HepG2 (cell line): ENCODE data around the gene OR5K2. TPM values are rescaled to one million over a fixed set of nuclear protein-coding genes. Genes with fewer than 3 reads are reported as not detected.
A peak's percentile ranks its signal among the peaks of the same experiment; 100 is the strongest.

Experiments
- AHR ChIP-seq: IDR thresholded peaks from 2 replicates; pipeline ENCODE4 v1.6.1; 2018; ENCODE audit warnings: missing genetic modification reagents, missing compliant biosample characterization
- CCDC6 ChIP-seq: sonication (generic); formaldehyde crosslinking; IDR thresholded peaks from 2 replicates; pipeline ENCODE4 v1.8.1; 2022; ENCODE audit warnings: mild to moderate bottlenecking, missing genetic modification reagents, moderate library complexity
- CEBPG ChIP-seq: IDR thresholded peaks from 2 replicates; pipeline ENCODE4 v1.6.1; 2016
- CHD2 ChIP-seq: IDR thresholded peaks from 2 replicates; pipeline ENCODE4 v1.6.1; 2011; ENCODE audit warnings: low read depth, low read length, improper control_type of control experiment
- FOXO4 ChIP-seq: sonication (generic); formaldehyde crosslinking; conservative IDR thresholded peaks from 2 replicates; pipeline ENCODE4 v1.8.1; 2023; ENCODE audit warnings: missing genetic modification reagents
- HCFC1 ChIP-seq: fragments of 150-350 bp; IDR thresholded peaks from 2 replicates; pipeline ENCODE4 v1.6.1; 2014; ENCODE audit warnings: low read depth, low read length
- KAT7 ChIP-seq: IDR thresholded peaks from 2 replicates; pipeline ENCODE4 v1.6.1; 2018; ENCODE audit warnings: borderline replicate concordance, missing compliant biosample characterization
- KMT2B ChIP-seq: IDR thresholded peaks from 2 replicates; pipeline ENCODE4 v1.6.1; 2016; ENCODE audit warnings: missing genetic modification reagents, missing compliant biosample characterization
- MIXL1 ChIP-seq: IDR thresholded peaks from 2 replicates; pipeline ENCODE4 v1.6.1; 2016
- NCOA2 ChIP-seq: sonication (generic); formaldehyde crosslinking; IDR thresholded peaks from 2 replicates; pipeline ENCODE4 v1.8.0; 2022; ENCODE audit warnings: inconsistent platforms
- SRY ChIP-seq: sonication (generic); formaldehyde crosslinking; IDR thresholded peaks from 2 replicates; pipeline ENCODE4 v1.8.0; 2022; ENCODE audit warnings: mild to moderate bottlenecking, missing genetic modification reagents
- ZNF124 ChIP-seq: sonication (generic); formaldehyde crosslinking; IDR thresholded peaks from 2 replicates; pipeline ENCODE4 v1.4.0; 2020; ENCODE audit warnings: missing genetic modification reagents
- polyA plus RNA-seq, 8 experiments: library from polyadenylated mRNA; depleted of rRNA in 3 of 8; stranded (reverse) in 7 of 8; unstranded in 1 of 8; fragments of >200 nt; fragmentation: Illumina TruSeq in 4 of 8; extraction: Trizol in 4 of 8; gene quantifications; 2 replicates each; pipeline versions ENCODE4 v1.2.1 to v1.2.3, GENCODE V29; 2011 to 2016; ENCODE audit warnings: low read depth in 4 of 8, missing spikeins in 1 of 8, mixed read lengths in 1 of 8; ENCODE audit not compliant: insufficient read depth in 1 of 8
- total RNA-seq, 5 experiments: library from RNA; depleted of rRNA; stranded (reverse); fragments of >200 nt; fragmentation: Illumina TruSeq; extraction: Trizol; gene quantifications; 2 replicates each; pipeline ENCODE4 v1.2.3, GENCODE V29; 2016; ENCODE audit warnings: low read depth in 1 of 5
- TF ChIP-seq, protein P1 (sequence below): sonication (generic); formaldehyde crosslinking; IDR thresholded peaks from 2 replicates; pipeline ENCODE4 v1.9.0; 2022; ENCODE audit warnings: missing genetic modification reagents, mild to moderate bottlenecking, borderline replicate concordance
- TF ChIP-seq, protein P2 (sequence below): sonication (generic); formaldehyde crosslinking; IDR thresholded peaks from 2 replicates; pipeline ENCODE4 v1.5.1; 2020; ENCODE audit warnings: missing genetic modification reagents, mild to moderate bottlenecking, borderline replicate concordance
- TF ChIP-seq, protein P3 (sequence below): sonication (generic); formaldehyde crosslinking; IDR thresholded peaks from 2 replicates; pipeline ENCODE4 v1.4.0; 2020; ENCODE audit warnings: low read depth, mild to moderate bottlenecking, missing genetic modification reagents
- TF ChIP-seq, protein P4 (sequence below): sonication (generic); formaldehyde crosslinking; IDR thresholded peaks from 2 replicates; pipeline ENCODE4 v1.8.0; 2022; ENCODE audit warnings: missing genetic modification reagents, low read depth, mild to moderate bottlenecking, borderline replicate concordance
- TF ChIP-seq, protein P5 (sequence below): IDR thresholded peaks from 2 replicates; pipeline ENCODE4 v1.4.0; 2020; ENCODE audit warnings: mild to moderate bottlenecking, missing genetic modification reagents

Gene OR5K2
- total and polyA plus RNA-seq, 2 of the 13 experiments (the other 11 are each of a cell fraction or from before 2014, with no cell fraction given), result not detected

DNA sequence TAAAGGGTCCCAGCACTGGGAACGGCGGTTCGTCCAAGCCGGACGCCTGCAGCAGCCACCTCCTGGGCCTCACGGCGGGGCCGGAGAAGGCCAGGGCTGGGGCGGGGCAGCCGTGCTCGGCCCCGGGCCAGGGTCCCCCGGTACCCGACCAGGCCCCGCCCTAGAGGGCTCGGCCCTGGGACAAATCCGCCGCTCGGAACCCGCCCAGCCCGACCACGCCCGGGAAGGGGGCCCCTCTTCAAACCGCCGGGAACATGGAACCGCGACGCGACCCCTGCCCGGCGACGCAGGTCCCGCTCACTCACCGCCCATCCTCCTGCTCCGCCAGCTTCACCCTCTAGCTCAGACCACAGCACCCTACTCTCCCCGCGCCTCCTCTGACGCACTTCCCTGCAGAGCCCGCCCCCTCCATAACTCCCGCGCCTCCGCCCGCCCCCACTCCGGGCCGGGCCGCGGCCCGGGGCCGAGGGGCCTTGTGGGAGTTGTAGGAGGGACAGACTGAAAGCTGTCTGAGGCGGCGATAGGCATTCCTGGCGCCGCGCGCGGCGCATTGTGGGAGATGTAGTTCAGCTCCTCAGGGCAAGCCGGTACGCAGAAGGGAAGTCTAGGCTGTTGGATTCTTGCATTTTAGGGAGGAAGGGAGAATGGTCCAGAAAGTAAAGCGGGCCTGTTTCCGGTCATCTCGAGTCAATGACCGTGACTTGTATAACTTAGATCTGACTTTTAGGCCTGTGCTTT, 25.2 kb downstream of the OR5K2 start, which contains the start of gene CLDND1 (continued):
- TF ChIP-seq CEBPG (CRISPR knock-in tag) (no peak), CCDC6 (CRISPR knock-in tag) (peak; percentile 65; the same call in 1 of the 2 replicates), ZNF124 (CRISPR knock-in tag) (0 out of 2 replicates have a peak, but pooled peaks have one; percentile 52), KAT7 (CRISPR knock-in tag) (0 out of 2 replicates have a peak, but pooled peaks have one; percentile 60), NCOA2 (no peak), HCFC1 (peak; percentile 92), KMT2B (CRISPR knock-in tag) (peak; percentile 63), SRY (no peak; the same call in 1 of the 2 replicates), CHD2 (0 out of 2 replicates have a peak, but pooled peaks have one; percentile 52), FOXO4 (CRISPR knock-in tag) (no peak), MIXL1 (0 out of 2 replicates have a peak, but pooled peaks have one; percentile 28), AHR (CRISPR knock-in tag) (peak; percentile 20; the same call in 1 of the 2 replicates)
- TF ChIP-seq, protein P1, sequence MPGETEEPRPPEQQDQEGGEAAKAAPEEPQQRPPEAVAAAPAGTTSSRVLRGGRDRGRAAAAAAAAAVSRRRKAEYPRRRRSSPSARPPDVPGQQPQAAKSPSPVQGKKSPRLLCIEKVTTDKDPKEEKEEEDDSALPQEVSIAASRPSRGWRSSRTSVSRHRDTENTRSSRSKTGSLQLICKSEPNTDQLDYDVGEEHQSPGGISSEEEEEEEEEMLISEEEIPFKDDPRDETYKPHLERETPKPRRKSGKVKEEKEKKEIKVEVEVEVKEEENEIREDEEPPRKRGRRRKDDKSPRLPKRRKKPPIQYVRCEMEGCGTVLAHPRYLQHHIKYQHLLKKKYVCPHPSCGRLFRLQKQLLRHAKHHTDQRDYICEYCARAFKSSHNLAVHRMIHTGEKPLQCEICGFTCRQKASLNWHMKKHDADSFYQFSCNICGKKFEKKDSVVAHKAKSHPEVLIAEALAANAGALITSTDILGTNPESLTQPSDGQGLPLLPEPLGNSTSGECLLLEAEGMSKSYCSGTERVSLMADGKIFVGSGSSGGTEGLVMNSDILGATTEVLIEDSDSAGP (CRISPR knock-in tag), result peak; percentile 96
- TF ChIP-seq, protein P2, sequence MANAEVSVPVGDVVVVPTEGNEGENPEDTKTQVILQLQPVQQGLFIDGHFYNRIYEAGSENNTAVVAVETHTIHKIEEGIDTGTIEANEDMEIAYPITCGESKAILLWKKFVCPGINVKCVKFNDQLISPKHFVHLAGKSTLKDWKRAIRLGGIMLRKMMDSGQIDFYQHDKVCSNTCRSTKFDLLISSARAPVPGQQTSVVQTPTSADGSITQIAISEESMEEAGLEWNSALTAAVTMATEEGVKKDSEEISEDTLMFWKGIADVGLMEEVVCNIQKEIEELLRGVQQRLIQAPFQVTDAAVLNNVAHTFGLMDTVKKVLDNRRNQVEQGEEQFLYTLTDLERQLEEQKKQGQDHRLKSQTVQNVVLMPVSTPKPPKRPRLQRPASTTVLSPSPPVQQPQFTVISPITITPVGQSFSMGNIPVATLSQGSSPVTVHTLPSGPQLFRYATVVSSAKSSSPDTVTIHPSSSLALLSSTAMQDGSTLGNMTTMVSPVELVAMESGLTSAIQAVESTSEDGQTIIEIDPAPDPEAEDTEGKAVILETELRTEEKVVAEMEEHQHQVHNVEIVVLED (CRISPR knock-in tag), result peak; percentile 79; the same call in 1 of the 2 replicates
- TF ChIP-seq, protein P3, sequence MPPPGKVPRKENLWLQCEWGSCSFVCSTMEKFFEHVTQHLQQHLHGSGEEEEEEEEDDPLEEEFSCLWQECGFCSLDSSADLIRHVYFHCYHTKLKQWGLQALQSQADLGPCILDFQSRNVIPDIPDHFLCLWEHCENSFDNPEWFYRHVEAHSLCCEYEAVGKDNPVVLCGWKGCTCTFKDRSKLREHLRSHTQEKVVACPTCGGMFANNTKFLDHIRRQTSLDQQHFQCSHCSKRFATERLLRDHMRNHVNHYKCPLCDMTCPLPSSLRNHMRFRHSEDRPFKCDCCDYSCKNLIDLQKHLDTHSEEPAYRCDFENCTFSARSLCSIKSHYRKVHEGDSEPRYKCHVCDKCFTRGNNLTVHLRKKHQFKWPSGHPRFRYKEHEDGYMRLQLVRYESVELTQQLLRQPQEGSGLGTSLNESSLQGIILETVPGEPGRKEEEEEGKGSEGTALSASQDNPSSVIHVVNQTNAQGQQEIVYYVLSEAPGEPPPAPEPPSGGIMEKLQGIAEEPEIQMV (CRISPR knock-in tag), result no peak
- TF ChIP-seq, protein P4, sequence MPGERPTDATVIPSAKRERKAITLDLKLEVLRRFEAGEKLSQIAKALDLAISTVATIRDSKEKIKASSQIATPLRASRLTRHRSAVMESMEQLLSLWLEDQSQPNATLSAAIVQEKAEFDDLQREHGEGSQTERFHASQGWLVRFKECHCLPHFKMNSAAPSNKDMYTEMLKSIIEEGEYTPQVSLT (CRISPR knock-in tag), result no peak
- TF ChIP-seq, protein P5, sequence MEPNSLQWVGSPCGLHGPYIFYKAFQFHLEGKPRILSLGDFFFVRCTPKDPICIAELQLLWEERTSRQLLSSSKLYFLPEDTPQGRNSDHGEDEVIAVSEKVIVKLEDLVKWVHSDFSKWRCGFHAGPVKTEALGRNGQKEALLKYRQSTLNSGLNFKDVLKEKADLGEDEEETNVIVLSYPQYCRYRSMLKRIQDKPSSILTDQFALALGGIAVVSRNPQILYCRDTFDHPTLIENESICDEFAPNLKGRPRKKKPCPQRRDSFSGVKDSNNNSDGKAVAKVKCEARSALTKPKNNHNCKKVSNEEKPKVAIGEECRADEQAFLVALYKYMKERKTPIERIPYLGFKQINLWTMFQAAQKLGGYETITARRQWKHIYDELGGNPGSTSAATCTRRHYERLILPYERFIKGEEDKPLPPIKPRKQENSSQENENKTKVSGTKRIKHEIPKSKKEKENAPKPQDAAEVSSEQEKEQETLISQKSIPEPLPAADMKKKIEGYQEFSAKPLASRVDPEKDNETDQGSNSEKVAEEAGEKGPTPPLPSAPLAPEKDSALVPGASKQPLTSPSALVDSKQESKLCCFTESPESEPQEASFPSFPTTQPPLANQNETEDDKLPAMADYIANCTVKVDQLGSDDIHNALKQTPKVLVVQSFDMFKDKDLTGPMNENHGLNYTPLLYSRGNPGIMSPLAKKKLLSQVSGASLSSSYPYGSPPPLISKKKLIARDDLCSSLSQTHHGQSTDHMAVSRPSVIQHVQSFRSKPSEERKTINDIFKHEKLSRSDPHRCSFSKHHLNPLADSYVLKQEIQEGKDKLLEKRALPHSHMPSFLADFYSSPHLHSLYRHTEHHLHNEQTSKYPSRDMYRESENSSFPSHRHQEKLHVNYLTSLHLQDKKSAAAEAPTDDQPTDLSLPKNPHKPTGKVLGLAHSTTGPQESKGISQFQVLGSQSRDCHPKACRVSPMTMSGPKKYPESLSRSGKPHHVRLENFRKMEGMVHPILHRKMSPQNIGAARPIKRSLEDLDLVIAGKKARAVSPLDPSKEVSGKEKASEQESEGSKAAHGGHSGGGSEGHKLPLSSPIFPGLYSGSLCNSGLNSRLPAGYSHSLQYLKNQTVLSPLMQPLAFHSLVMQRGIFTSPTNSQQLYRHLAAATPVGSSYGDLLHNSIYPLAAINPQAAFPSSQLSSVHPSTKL (CRISPR knock-in tag), result peak; percentile 33; the same call in 1 of the 2 replicates
